K562 (cell line): ENCODE data around the gene FOXJ2. TPM values are rescaled to one million over a fixed set of nuclear protein-coding genes. Genes with fewer than 3 reads are reported as not detected.

Source experiments
- FOXA3 ChIP-seq, 2 experiments: fragments of 450-650 bp in 1 of 2; sonication (generic) in 1 of 2; formaldehyde crosslinking; IDR thresholded peaks in 1 of 2; conservative IDR thresholded peaks in 1 of 2; 2 replicates each; pipeline versions ENCODE4 v1.4.0 to v1.8.0; 2020 to 2022; ENCODE audit warnings: mild to moderate bottlenecking in 2 of 2, missing genetic modification reagents in 1 of 2
- ID3 ChIP-seq, 2 experiments: fragments of 250-450 bp in 1 of 2; fragments of 450-650 bp in 1 of 2; sonication (Bioruptor Pico) in 1 of 2; IDR thresholded peaks; 2 replicates each; pipeline versions ENCODE4 v1.6.1 to v1.8.0; 2016 to 2021; ENCODE audit warnings: mild to moderate bottlenecking in 2 of 2, moderate library complexity in 2 of 2, missing compliant biosample characterization in 1 of 2, missing genetic modification characterization in 1 of 2
- IRF2 ChIP-seq: sonication (generic); formaldehyde crosslinking; IDR thresholded peaks from 2 replicates; pipeline ENCODE4 v1.8.1; 2022; ENCODE audit warnings: mild to moderate bottlenecking, missing genetic modification reagents
- PKNOX1 ChIP-seq: fragments of 450-650 bp; IDR thresholded peaks from 2 replicates; pipeline ENCODE4 v1.6.1; 2016
- TRIM24 ChIP-seq, 2 experiments: fragments of 450-650 bp; IDR thresholded peaks; 2 replicates each; pipeline ENCODE4 v1.6.1; 2016
- WHSC1 ChIP-seq: IDR thresholded peaks from one replicate; pipeline ENCODE4 v1.6.1; 2012; ENCODE audit warnings: low read length, control low read depth, inconsistent platforms
- ZEB2 ChIP-seq: fragments of 450-650 bp; IDR thresholded peaks from 2 replicates; pipeline ENCODE4 v1.6.1; 2016
- polyA plus RNA-seq, 8 experiments: library from polyadenylated mRNA; depleted of rRNA in 4 of 8; stranded (reverse) in 5 of 8; unstranded in 3 of 8; fragments of >200 nt; fragmentation: Nextera tagmentation in 2 of 8; fragmentation: Illumina TruSeq in 1 of 8; extraction: Ambion mirVana in 2 of 8; extraction: Trizol in 1 of 8; gene quantifications; 2 replicates each; pipeline versions ENCODE4 v1.2.1 to v1.2.3, GENCODE V29; 2011 to 2014; ENCODE audit warnings: inconsistent platforms in 1 of 8, missing spikeins in 1 of 8
- total RNA-seq, 7 experiments: library from RNA; depleted of rRNA in 6 of 7; stranded (reverse); fragments of >200 nt in 6 of 7; fragmentation: Illumina TruSeq in 2 of 7; extraction: Trizol in 2 of 7; gene quantifications; 2 replicates each; pipeline versions ENCODE4 v1.2.1 to v1.2.3, GENCODE V29; 2011 to 2021; ENCODE audit warnings: low replicate concordance in 1 of 7
- TF ChIP-seq, protein P1 (sequence below): fragments of 250-450 bp; sonication (Bioruptor Pico); IDR thresholded peaks from 2 replicates; pipeline ENCODE4 v1.4.0; 2020; ENCODE audit warnings: mild to moderate bottlenecking, moderate library complexity
- TF ChIP-seq, protein P2 (sequence below): fragments of 200-400 bp; formaldehyde crosslinking; IDR thresholded peaks from 2 replicates; pipeline ENCODE4 v1.6.1; 2017; ENCODE audit warnings: mild to moderate bottlenecking, low read depth, low read length, moderate library complexity

FOXJ2 gene
- total and polyA plus RNA-seq, 9 of the 15 experiments (the other 6 are each of a cell fraction or from before 2014, with no cell fraction given) = 1.0 to 7.5 (median 2.4) TPM

DNA sequence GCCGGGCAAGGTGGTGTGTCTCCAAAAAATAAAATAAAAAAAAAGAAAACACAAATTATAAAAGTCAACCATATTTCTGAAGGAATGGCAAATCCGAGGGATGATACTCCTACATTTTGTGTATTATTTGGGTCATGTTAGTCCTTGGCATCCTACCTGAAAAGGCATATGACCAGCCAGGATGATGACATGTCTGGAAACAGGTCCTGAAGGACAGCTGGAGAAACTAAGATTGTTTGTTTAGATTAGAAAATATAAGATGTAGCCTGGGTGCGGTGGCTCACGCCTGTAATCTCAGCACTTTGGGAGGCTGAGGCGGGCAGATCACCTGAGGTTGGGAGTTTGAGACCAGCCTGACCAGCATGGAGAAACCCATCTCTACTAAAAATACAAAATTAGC lies 47.6 kb upstream of the FOXJ2 start (continued):
- TF ChIP-seq, protein P1, sequence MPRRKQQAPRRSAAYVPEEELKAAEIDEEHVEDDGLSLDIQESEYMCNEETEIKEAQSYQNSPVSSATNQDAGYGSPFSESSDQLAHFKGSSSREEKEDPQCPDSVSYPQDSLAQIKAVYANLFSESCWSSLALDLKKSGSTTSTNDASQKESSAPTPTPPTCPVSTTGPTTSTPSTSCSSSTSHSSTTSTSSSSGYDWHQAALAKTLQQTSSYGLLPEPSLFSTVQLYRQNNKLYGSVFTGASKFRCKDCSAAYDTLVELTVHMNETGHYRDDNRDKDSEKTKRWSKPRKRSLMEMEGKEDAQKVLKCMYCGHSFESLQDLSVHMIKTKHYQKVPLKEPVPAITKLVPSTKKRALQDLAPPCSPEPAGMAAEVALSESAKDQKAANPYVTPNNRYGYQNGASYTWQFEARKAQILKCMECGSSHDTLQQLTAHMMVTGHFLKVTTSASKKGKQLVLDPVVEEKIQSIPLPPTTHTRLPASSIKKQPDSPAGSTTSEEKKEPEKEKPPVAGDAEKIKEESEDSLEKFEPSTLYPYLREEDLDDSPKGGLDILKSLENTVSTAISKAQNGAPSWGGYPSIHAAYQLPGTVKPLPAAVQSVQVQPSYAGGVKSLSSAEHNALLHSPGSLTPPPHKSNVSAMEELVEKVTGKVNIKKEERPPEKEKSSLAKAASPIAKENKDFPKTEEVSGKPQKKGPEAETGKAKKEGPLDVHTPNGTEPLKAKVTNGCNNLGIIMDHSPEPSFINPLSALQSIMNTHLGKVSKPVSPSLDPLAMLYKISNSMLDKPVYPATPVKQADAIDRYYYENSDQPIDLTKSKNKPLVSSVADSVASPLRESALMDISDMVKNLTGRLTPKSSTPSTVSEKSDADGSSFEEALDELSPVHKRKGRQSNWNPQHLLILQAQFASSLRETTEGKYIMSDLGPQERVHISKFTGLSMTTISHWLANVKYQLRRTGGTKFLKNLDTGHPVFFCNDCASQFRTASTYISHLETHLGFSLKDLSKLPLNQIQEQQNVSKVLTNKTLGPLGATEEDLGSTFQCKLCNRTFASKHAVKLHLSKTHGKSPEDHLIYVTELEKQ = no peak
- TF ChIP-seq FOXA3 (CRISPR knock-in tag; conservative IDR thresholded peaks at IDR 0.05 in 1 of 2, IDR thresholded peaks at IDR 0.05 in 1 of 2) (no peak), ID3 (CRISPR knock-in tag; IDR thresholded peaks at IDR 0.05) (no peak), ID3 (tag; IDR thresholded peaks at IDR 0.05) (no peak), WHSC1 (no peak), IRF2 (CRISPR knock-in tag) (no peak), ZEB2 (0 out of 2 replicates have a peak, but pooled peaks have one; percentile 37), PKNOX1 (peak; percentile 48; the same call in 1 of the 2 replicates), TRIM24 (IDR thresholded peaks at IDR 0.05) (peak; percentile 58 to 86; a peak in 2 of 4 replicates)
- TF ChIP-seq, protein P2, sequence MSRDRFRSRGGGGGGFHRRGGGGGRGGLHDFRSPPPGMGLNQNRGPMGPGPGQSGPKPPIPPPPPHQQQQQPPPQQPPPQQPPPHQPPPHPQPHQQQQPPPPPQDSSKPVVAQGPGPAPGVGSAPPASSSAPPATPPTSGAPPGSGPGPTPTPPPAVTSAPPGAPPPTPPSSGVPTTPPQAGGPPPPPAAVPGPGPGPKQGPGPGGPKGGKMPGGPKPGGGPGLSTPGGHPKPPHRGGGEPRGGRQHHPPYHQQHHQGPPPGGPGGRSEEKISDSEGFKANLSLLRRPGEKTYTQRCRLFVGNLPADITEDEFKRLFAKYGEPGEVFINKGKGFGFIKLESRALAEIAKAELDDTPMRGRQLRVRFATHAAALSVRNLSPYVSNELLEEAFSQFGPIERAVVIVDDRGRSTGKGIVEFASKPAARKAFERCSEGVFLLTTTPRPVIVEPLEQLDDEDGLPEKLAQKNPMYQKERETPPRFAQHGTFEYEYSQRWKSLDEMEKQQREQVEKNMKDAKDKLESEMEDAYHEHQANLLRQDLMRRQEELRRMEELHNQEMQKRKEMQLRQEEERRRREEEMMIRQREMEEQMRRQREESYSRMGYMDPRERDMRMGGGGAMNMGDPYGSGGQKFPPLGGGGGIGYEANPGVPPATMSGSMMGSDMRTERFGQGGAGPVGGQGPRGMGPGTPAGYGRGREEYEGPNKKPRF = no peak
